Sigmoid colon (tissue), 4 donors: ENCODE data around the gene SNX8.

Experiments used
- EP300 ChIP-seq, 4 donors: sonication (generic); formaldehyde crosslinking; IDR thresholded peaks; one replicate each; pipeline ENCODE4 v1.6.1; 2017; ENCODE audit warnings: antibody characterized with exemption in 4 of 4
- POLR2A ChIP-seq, 2 donors: fragments of 450-650 bp; IDR thresholded peaks; one replicate each; pipeline ENCODE4 v1.6.1; 2016; ENCODE audit warnings: antibody characterized with exemption in 2 of 2, mild to moderate bottlenecking in 2 of 2, moderate library complexity in 2 of 2
- POLR2AphosphoS5 ChIP-seq, 4 donors: sonication (generic); formaldehyde crosslinking; IDR thresholded peaks; one replicate each; pipeline ENCODE4 v1.6.1; 2017; ENCODE audit warnings: antibody characterized with exemption in 4 of 4
- TF ChIP-seq, protein P1 (sequence below), 4 experiments: fragments of 450-650 bp in 3 of 4; fragments of 200-600 bp in 1 of 4; IDR thresholded peaks; one replicate each; pipeline ENCODE4 v1.5.1; 2016 to 2019; ENCODE audit warnings: antibody characterized with exemption in 4 of 4, mild to moderate bottlenecking in 3 of 4, moderate library complexity in 2 of 4

DNA sequence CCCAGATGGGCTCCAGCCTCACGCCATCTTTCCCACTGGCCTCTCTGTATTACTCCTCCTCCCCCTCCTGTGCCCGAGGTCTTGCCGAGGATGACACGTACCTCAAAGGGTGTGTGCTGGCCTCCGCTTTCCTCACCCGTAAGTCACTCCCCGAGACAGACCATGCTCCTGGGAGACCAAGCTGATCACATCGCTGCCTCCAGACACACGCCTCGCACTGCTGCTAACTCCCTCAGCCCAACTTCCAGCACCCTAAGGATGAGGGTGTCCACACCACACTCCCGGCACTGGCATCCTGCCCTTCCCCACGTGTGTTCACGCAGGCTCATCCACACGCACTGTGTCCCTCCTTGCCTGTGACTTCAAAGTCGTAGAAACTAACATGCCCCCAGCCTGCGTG lies 105.5 kb downstream of the SNX8 start:
- TF ChIP-seq, protein P1, sequence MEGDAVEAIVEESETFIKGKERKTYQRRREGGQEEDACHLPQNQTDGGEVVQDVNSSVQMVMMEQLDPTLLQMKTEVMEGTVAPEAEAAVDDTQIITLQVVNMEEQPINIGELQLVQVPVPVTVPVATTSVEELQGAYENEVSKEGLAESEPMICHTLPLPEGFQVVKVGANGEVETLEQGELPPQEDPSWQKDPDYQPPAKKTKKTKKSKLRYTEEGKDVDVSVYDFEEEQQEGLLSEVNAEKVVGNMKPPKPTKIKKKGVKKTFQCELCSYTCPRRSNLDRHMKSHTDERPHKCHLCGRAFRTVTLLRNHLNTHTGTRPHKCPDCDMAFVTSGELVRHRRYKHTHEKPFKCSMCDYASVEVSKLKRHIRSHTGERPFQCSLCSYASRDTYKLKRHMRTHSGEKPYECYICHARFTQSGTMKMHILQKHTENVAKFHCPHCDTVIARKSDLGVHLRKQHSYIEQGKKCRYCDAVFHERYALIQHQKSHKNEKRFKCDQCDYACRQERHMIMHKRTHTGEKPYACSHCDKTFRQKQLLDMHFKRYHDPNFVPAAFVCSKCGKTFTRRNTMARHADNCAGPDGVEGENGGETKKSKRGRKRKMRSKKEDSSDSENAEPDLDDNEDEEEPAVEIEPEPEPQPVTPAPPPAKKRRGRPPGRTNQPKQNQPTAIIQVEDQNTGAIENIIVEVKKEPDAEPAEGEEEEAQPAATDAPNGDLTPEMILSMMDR (IDR thresholded peaks at IDR 0.05), result no peak
- no peak for TF ChIP-seq POLR2AphosphoS5 (IDR thresholded peaks at IDR 0.05)
- TF ChIP-seq EP300 (IDR thresholded peaks at IDR 0.05), result no peak
- TF ChIP-seq POLR2A (IDR thresholded peaks at IDR 0.05), result no peak
